IMR-90 (cell line): ENCODE measurements around the gene FAM81A. TPM values are rescaled to one million over a fixed set of nuclear protein-coding genes. Genes with fewer than 3 reads are reported as not detected.

ENCODE experiments used
- ATAC-seq: fragments of 200-7000 bp; cut with Tn5 transposase; 2 replicates; pipeline ENCODE4 v1.9.1; 2020; ENCODE audit warnings: low read depth, mild to moderate bottlenecking, moderate library complexity
- BruUV-seq: library from RNA; stranded (reverse); fragments of 400-500 nt; replicated peaks from 2 replicates; lab custom pipeline; 2021; lab: Mats Ljungman, UMichigan
- CTCF ChIA-PET: fragments of 300-600 bp; formaldehyde crosslinking; extraction: SDS; loops from one replicate; lab custom pipeline; 2021; ENCODE audit warnings: antibody characterized with exemption; lab: Yijun Ruan, JAX
- POLR2A ChIA-PET: fragments of 300-600 bp; sonication (Branson Sonifier 250); formaldehyde crosslinking; loops from one replicate; lab custom pipeline; 2022; ENCODE audit warnings: antibody characterized with exemption; ENCODE audit not compliant: unreplicated experiment; lab: Charles Lee
- DNase-seq: peaks from one replicate; pipeline ENCODE4 v3.0.0; 2013
- H2AFZ ChIP-seq: replicated peaks from 2 replicates; pipeline ENCODE3; 2013; ENCODE audit warnings: low read length, mild to moderate bottlenecking; ENCODE audit not compliant: poor library complexity
- H2AK5ac ChIP-seq: 2 replicates; pipeline ENCODE4 v1.6.1; 2013; ENCODE audit warnings: low read depth, low read length, inconsistent platforms
- H2AK9ac ChIP-seq: replicated peaks from 2 replicates; pipeline ENCODE3; 2013; ENCODE audit warnings: mild to moderate bottlenecking, low read depth, low read length, moderate library complexity; ENCODE audit not compliant: poor library complexity
- H2BK120ac ChIP-seq: 2 replicates; pipeline ENCODE4 v1.6.1; 2013; ENCODE audit warnings: low read depth, low read length, inconsistent platforms
- H2BK15ac ChIP-seq: 3 replicates; pipeline ENCODE4 v1.6.1; 2013; ENCODE audit warnings: low read depth, low read length, inconsistent platforms
- H2BK20ac ChIP-seq: 2 replicates; pipeline ENCODE4 v1.6.1; 2013; ENCODE audit warnings: low read depth, mild to moderate bottlenecking, inconsistent platforms, low read length, moderate library complexity
- H2BK5ac ChIP-seq: 2 replicates; pipeline ENCODE4 v1.6.1; 2013; ENCODE audit warnings: mild to moderate bottlenecking, low read depth, low read length, inconsistent platforms; ENCODE audit not compliant: poor library complexity, severe bottlenecking
- H3K14ac ChIP-seq: replicated peaks from 2 replicates; pipeline ENCODE4 v1.6.1; 2013; ENCODE audit warnings: low read depth, low read length, inconsistent platforms
- H3K18ac ChIP-seq: 2 replicates; pipeline ENCODE4 v1.6.1; 2013; ENCODE audit warnings: low read depth, low read length, control low read depth
- H3K23ac ChIP-seq: 2 replicates; pipeline ENCODE4 v1.6.1; 2013; ENCODE audit warnings: low read depth, low read length, inconsistent platforms
- H3K27ac ChIP-seq: 2 replicates; pipeline ENCODE4 v1.5.1; 2013; ENCODE audit warnings: mild to moderate bottlenecking, control low read depth, low read length; ENCODE audit not compliant: insufficient read depth
- H3K27me3 ChIP-seq: 2 replicates; pipeline ENCODE4 v1.6.1; 2013; ENCODE audit warnings: low read length; ENCODE audit not compliant: control insufficient read depth, insufficient read depth
- H3K36me3 ChIP-seq: 2 replicates; pipeline ENCODE4 v1.6.1; 2013; ENCODE audit warnings: low read length, mixed read lengths; ENCODE audit not compliant: control insufficient read depth, insufficient read depth
- H3K4ac ChIP-seq: 2 replicates; pipeline ENCODE4 v1.6.1; 2013; ENCODE audit warnings: low read depth, low read length, inconsistent platforms
- H3K4me1 ChIP-seq: 2 replicates; pipeline ENCODE4 v1.6.1; 2013; ENCODE audit warnings: low read length, mixed read lengths; ENCODE audit not compliant: control insufficient read depth, insufficient read depth
- H3K4me2 ChIP-seq: 2 replicates; pipeline ENCODE4 v1.6.1; 2013; ENCODE audit warnings: low read depth, mild to moderate bottlenecking, control low read depth, low read length, moderate library complexity
- H3K4me3 ChIP-seq: 2 replicates; pipeline ENCODE4 v1.5.1; 2013; ENCODE audit warnings: low read depth, mild to moderate bottlenecking, control low read depth, low read length, moderate library complexity; ENCODE audit not compliant: insufficient read depth
- H3K56ac ChIP-seq: 2 replicates; pipeline ENCODE4 v1.6.1; 2013; ENCODE audit warnings: low read length, inconsistent platforms; ENCODE audit not compliant: insufficient read depth; ENCODE audit errors: extremely low read depth
- H3K79me1 ChIP-seq, 2 experiments: 2 replicates each; pipeline ENCODE4 v1.6.1; 2013; ENCODE audit warnings: low read length in 2 of 2, inconsistent platforms in 1 of 2, low read depth in 1 of 2
- H3K9ac ChIP-seq: 2 replicates; pipeline ENCODE4 v1.6.1; 2013; ENCODE audit warnings: low read depth, low read length, control low read depth
- H3K9me1 ChIP-seq: 2 replicates; pipeline ENCODE4 v1.6.1; 2013; ENCODE audit warnings: low read length, inconsistent platforms; ENCODE audit not compliant: insufficient read depth
- H3K9me3 ChIP-seq: 2 replicates; pipeline ENCODE4 v1.6.1; 2013; ENCODE audit warnings: low read length; ENCODE audit not compliant: control insufficient read depth, insufficient read depth
- H4K20me1 ChIP-seq: 2 replicates; pipeline ENCODE4 v1.6.1; 2013; ENCODE audit warnings: low read length, inconsistent platforms; ENCODE audit not compliant: insufficient read depth
- H4K5ac ChIP-seq: 2 replicates; pipeline ENCODE4 v1.6.1; 2013; ENCODE audit warnings: mild to moderate bottlenecking, low read depth, low read length, control low read depth
- H4K8ac ChIP-seq, 2 experiments: 2 replicates each; pipeline ENCODE4 v1.6.1; 2013; ENCODE audit warnings: low read depth in 2 of 2, low read length in 2 of 2, control low read depth in 1 of 2, inconsistent platforms in 1 of 2
- H4K91ac ChIP-seq: 2 replicates; pipeline ENCODE4 v1.6.1; 2013; ENCODE audit warnings: low read depth, low read length, inconsistent platforms; ENCODE audit not compliant: insufficient read depth
- BHLHE40 ChIP-seq: fragments of 150-350 bp; IDR thresholded peaks from 2 replicates; pipeline ENCODE4 v1.6.1; 2016; ENCODE audit warnings: mild to moderate bottlenecking, low read depth, low read length
- CEBPB ChIP-seq: IDR thresholded peaks from 2 replicates; pipeline ENCODE4 v1.6.1; 2012; ENCODE audit warnings: low read depth, low read length, improper control_type of control experiment
- CHD1 ChIP-seq: IDR thresholded peaks from 2 replicates; pipeline ENCODE4 v1.6.1; 2012; ENCODE audit warnings: low read depth, low read length, improper control_type of control experiment
- FOS ChIP-seq: fragments of 150-350 bp; IDR thresholded peaks from 2 replicates; pipeline ENCODE4 v1.6.1; 2016; ENCODE audit warnings: low read depth, low read length
- MAFK ChIP-seq: IDR thresholded peaks from 2 replicates; pipeline ENCODE4 v1.6.1; 2012; ENCODE audit warnings: low read depth, low read length, improper control_type of control experiment
- MAZ ChIP-seq: IDR thresholded peaks from 2 replicates; pipeline ENCODE4 v1.6.1; 2012; ENCODE audit warnings: low read depth, mild to moderate bottlenecking, low read length, improper control_type of control experiment, moderate library complexity, borderline replicate concordance
- MXI1 ChIP-seq: IDR thresholded peaks from 2 replicates; pipeline ENCODE4 v1.6.1; 2012; ENCODE audit warnings: low read depth, mild to moderate bottlenecking, low read length, moderate library complexity, borderline replicate concordance
- NFE2L2 ChIP-seq: fragments of 150-350 bp; IDR thresholded peaks from 2 replicates; pipeline ENCODE4 v1.6.1; 2016; ENCODE audit warnings: low read depth, mild to moderate bottlenecking, low read length
- POLR2A ChIP-seq: IDR thresholded peaks from 2 replicates; pipeline ENCODE4 v1.6.1; 2012; ENCODE audit warnings: mild to moderate bottlenecking, low read depth, low read length
- RAD21 ChIP-seq: IDR thresholded peaks from 2 replicates; pipeline ENCODE4 v1.6.1; 2012; ENCODE audit warnings: low read length, improper control_type of control experiment
- RCOR1 ChIP-seq: IDR thresholded peaks from 2 replicates; pipeline ENCODE4 v1.6.1; 2012; ENCODE audit warnings: mild to moderate bottlenecking, low read length, improper control_type of control experiment; ENCODE audit not compliant: insufficient replicate concordance
- RFX5 ChIP-seq: IDR thresholded peaks from 2 replicates; pipeline ENCODE4 v1.8.0; 2012; ENCODE audit warnings: low read depth, mild to moderate bottlenecking, low read length, moderate library complexity
- SMC3 ChIP-seq: fragments of 150-350 bp; IDR thresholded peaks from 2 replicates; pipeline ENCODE4 v1.6.1; 2016; ENCODE audit warnings: low read depth, mild to moderate bottlenecking, antibody characterized with exemption, low read length, moderate library complexity
- WGBS, 2 experiments: methylation state at CpG; one replicate each; pipeline versions ENCODE4 v1.1.5 to v1.1.7; 2013; ENCODE audit warnings: missing lambda C conversion rate in 2 of 2; ENCODE audit not compliant: insufficient read length in 1 of 2; ENCODE audit errors: extremely low coverage in 2 of 2; 5-methylcytosine and 5-hydroxymethylcytosine counted together
- dilution Hi-C: fragments of 300-500 bp; cut with HindIII; formaldehyde crosslinking; loops from one replicate; pipeline ENCODE4 v1.14.3; 2018; ENCODE audit warnings: low sequenced_read_pairs; ENCODE audit not compliant: unreplicated experiment
- in situ Hi-C: fragments of 300-500 bp; cut with MboI; formaldehyde crosslinking; loops from 3 replicates; pipeline ENCODE4 v1.14.3; 2019; ENCODE audit warnings: low sequenced_read_pairs, inconsistent platforms, mixed read lengths
- intact Hi-C: fragments of 100-400 bp; cut with micrococcal nuclease; formaldehyde crosslinking; loops from 2 replicates; pipeline ENCODE4 v1.10.0; 2022
- polyA plus RNA-seq, 3 experiments: library from polyadenylated mRNA; depleted of rRNA; stranded (reverse); fragments of >200 nt; gene quantifications; 2 replicates each; pipeline ENCODE4 v1.2.3, GENCODE V29; 2012; ENCODE audit warnings: low replicate concordance in 1 of 3
- total RNA-seq: library from RNA; depleted of rRNA; stranded (reverse); fragments of >200 nt; gene quantifications from 2 replicates; pipeline ENCODE4 v1.2.3, GENCODE V29; 2012
- TF ChIP-seq, protein P1 (sequence below): fragments of 150-350 bp; IDR thresholded peaks from 2 replicates; pipeline ENCODE4 v1.6.1; 2017; ENCODE audit warnings: mild to moderate bottlenecking, antibody characterized with exemption, low read length, low read depth
- TF ChIP-seq, protein P2 (sequence below): conservative IDR thresholded peaks from 2 replicates; pipeline ENCODE4 v1.5.1; 2012; ENCODE audit warnings: mild to moderate bottlenecking, low read depth, low read length, improper control_type of control experiment
- TF ChIP-seq, protein P3 (sequence below): fragments of 150-350 bp; IDR thresholded peaks from 2 replicates; pipeline ENCODE4 v1.6.1; 2016; ENCODE audit warnings: low read depth, mild to moderate bottlenecking, low read length, moderate library complexity, borderline replicate concordance

FAM81A gene
- total and polyA plus RNA-seq, 2 of the 4 experiments (the other 2 are of a cell fraction) = not detected

DNA sequence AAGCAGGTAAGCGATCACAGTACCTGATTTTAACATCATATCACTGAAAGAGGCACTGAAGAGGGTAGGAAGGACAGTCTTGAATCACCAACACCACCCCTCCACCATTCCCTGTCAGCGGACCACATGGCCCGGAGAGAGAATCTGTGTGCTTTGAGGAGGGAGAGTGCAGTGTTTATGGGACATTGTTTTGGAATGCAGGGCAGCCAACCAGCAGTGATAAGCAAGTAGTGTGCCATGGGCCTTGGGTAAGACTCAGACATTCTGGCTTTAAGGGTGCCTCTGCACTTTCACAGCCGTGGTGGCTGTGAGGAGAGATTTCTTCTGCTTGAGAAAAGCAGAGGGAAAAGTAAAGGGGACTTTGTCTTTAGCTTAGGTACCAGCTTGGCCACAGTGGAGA, 46.4 kb downstream of the FAM81A start:
- Histone ChIP-seq H3K14ac (no peak overlapping the region), H4K91ac (no peak overlapping the region), H3K56ac (no peak overlapping the region), H4K8ac (no peak overlapping the region), H2BK20ac (no peak overlapping the region), H3K23ac (no peak overlapping the region), H3K9ac (no peak overlapping the region), H2BK120ac (no peak overlapping the region), H3K9me3 (peaks cover under 1% of the 10 kb centered on the region; the same call in 1 of the 2 replicates), H2BK15ac (no peak overlapping the region), H3K4ac (no peak overlapping the region), H3K27ac (no peak overlapping the region), H4K20me1 (no peaks in the 10 kb centered on the region), H2AK9ac (no peak overlapping the region), H2BK5ac (no peak overlapping the region), H2AFZ (no peak overlapping the region), H3K4me3 (no peak overlapping the region), H3K4me1 (no peaks in the 10 kb centered on the region), H3K4me2 (no peak overlapping the region), H2AK5ac (no peak overlapping the region), H3K79me1 (no peaks in the 10 kb centered on the region), H3K18ac (no peak overlapping the region), H3K36me3 (no peaks in the 10 kb centered on the region), H4K5ac (no peak overlapping the region), H3K27me3 (peaks cover 4% of the 10 kb centered on the region), H3K9me1 (no peaks in the 10 kb centered on the region)
- ATAC-seq = no peak
- in situ Hi-C loops = loop anchor here (25.0 kb wide), 1 partner anchor 1272 kb away; no protein-coding TSS in a partner anchor
- no peak for DNase-seq
- CTCF ChIA-PET = interaction anchor here (0.5 kb wide), 1 partner anchor 25 kb away, joined by 3 read pairs; no protein-coding TSS in a partner anchor
- dilution Hi-C loops = no loop called here
- TF ChIP-seq, protein P1, sequence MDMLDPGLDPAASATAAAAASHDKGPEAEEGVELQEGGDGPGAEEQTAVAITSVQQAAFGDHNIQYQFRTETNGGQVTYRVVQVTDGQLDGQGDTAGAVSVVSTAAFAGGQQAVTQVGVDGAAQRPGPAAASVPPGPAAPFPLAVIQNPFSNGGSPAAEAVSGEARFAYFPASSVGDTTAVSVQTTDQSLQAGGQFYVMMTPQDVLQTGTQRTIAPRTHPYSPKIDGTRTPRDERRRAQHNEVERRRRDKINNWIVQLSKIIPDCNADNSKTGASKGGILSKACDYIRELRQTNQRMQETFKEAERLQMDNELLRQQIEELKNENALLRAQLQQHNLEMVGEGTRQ = no peak
- TF ChIP-seq NFE2L2 (no peak), CEBPB (no peak), POLR2A (no peak), BHLHE40 (no peak), SMC3 (no peak), MAZ (no peak), CHD1 (no peak), RAD21 (no peak), RFX5 (no peak), FOS (no peak), MAFK (no peak), RCOR1 (no peak), MXI1 (no peak)
- TF ChIP-seq, protein P2, sequence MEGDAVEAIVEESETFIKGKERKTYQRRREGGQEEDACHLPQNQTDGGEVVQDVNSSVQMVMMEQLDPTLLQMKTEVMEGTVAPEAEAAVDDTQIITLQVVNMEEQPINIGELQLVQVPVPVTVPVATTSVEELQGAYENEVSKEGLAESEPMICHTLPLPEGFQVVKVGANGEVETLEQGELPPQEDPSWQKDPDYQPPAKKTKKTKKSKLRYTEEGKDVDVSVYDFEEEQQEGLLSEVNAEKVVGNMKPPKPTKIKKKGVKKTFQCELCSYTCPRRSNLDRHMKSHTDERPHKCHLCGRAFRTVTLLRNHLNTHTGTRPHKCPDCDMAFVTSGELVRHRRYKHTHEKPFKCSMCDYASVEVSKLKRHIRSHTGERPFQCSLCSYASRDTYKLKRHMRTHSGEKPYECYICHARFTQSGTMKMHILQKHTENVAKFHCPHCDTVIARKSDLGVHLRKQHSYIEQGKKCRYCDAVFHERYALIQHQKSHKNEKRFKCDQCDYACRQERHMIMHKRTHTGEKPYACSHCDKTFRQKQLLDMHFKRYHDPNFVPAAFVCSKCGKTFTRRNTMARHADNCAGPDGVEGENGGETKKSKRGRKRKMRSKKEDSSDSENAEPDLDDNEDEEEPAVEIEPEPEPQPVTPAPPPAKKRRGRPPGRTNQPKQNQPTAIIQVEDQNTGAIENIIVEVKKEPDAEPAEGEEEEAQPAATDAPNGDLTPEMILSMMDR = no peak
- TF ChIP-seq, protein P3, sequence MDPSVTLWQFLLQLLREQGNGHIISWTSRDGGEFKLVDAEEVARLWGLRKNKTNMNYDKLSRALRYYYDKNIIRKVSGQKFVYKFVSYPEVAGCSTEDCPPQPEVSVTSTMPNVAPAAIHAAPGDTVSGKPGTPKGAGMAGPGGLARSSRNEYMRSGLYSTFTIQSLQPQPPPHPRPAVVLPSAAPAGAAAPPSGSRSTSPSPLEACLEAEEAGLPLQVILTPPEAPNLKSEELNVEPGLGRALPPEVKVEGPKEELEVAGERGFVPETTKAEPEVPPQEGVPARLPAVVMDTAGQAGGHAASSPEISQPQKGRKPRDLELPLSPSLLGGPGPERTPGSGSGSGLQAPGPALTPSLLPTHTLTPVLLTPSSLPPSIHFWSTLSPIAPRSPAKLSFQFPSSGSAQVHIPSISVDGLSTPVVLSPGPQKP = no peak
- POLR2A ChIA-PET = no interaction called here
- intact Hi-C loops = no loop called here
- 83% methylated on average over 1 of the region's 4 CpGs; no CpG with 5 or more reads in 1 of the 2 experiments for WGBS, 2 experiments
- no TSS peak for BruUV-seq
